Right renal pelvis (tissue), 4 donors: ENCODE measurements around the gene CSGALNACT2. TPM values are rescaled to one million over a fixed set of nuclear protein-coding genes. Genes with fewer than 3 reads are reported as not detected.

Source experiments
- DNase-seq, 4 donors: peaks; one replicate each; pipeline ENCODE4 v3.0.0-alpha.2; 2013; ENCODE audit warnings: low read depth in 4 of 4, low spot score in 3 of 4, missing footprints in 1 of 4
- polyA plus RNA-seq, 4 donors: library from polyadenylated mRNA; unstranded; fragments of 120-200 nt; gene quantifications; one replicate each; pipeline ENCODE4 v1.2.1, GENCODE V29; 2013; ENCODE audit not compliant: insufficient read length in 4 of 4

CSGALNACT2 gene
- polyA plus RNA-seq, 4 donors = 18.1 to 24.4 (median 21.6) TPM

DNA sequence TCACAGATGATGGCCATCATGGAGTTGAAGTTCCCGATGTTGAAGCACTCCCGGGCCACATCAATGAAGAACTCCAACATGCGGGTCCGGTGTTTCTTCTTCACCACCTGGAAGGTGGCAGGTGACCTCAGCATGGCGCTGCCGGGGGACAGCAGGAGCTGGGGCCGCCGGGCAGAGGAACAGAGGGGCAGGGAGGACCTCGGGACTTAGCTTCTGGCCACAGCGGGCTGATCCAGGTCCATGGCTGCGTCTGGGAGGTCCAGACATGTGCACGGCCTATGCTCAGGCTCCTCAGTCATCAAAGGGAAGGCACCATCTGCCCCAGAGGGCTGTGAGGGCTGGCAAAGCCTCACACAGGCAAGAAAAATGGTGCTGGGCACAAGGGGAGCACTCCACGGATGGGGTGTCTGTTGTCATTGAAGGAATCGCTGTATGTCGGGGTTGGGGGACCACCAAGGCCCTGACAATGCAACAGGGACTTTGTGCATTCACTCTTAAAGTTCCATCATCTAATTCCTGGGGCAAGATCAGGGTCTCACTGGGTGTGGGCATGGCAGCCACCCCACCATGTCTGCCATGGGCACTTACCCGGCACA lies 60.9 kb downstream of the CSGALNACT2 start:
- DNase-seq = no peak

- no peak for DNase-seq
Observed at GRCh38 chr10:43199684-43200537, 61.7 kb downstream of the CSGALNACT2 start.

- DNase-seq = no peak
Observed at GRCh38 chr10:43200538-43201390, 62.5 kb downstream of the CSGALNACT2 start.

DNA sequence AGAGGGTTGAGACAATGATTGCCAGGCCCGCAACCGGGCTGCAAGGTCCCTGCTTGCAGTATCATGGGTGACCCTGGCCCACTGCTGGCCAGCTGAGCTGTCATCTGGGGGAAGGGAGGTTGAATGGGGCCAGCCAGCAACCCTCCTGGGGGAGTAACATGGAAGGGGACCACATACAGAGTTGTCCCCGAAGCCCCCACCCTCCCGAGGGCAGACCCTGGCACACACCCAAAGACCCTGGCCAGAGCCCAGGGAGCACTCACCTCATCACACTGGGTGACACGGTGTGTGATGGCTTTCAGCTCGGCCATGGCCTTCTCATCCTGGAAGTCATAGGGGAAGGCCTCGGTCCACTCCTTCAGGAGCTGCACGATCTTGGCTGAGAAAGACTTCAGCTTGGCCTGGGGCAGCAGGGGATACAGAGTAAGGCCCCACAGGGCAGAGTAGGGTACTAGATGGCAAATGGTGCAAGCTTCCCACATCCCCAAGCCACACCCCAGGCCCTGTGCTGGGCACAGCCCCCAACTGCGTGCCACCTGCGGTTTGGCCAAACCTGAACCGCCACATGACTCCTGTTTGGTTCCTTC lies 63.4 kb downstream of the CSGALNACT2 start:
- no peak for DNase-seq

GRCh38 chr10:43202224-43202656 lies 64.0 kb downstream of the CSGALNACT2 start:
- no peak for DNase-seq

DNA sequence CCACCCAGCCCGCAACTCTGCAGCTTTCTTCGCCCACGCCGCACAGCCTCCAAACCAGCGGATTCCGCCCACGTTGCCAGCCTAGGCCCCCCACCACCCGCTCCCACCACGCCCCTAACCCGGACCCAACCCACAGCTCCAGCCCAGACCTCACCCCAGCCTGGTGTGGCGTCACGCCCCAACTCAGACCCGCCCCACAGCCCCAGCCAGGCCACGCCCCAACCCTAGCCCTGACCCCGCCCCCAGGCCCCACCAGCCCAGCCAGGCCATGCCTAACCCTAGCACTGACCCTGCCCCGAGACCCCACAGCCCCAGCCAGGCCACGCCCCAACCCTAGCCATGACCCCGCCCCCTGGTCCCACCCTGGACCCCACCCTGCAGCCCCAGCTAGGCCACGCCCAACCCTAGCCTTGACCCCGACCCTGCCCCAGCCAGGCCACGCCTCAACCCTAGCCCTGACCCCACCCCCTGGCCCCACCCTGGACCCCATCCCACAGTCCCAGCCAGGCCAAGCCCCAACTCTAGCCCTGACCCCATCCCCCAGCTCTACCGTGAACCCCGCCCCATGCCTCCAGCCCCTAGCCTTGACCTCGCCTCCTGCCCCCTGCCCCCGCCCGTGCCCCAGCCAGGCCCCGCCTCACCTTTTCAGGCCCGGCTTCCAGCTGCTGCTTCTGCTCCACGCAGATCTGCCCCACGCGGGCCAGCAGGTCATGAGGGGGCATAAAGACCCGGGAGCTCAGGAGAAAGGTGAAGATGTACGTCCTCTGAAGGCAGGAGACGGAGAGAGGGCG lies 64.6 kb downstream of the CSGALNACT2 start:
- DNase-seq = no peak

- no peak for DNase-seq
Observed at GRCh38 chr10:43203448-43204041, 65.3 kb downstream of the CSGALNACT2 start.

DNA sequence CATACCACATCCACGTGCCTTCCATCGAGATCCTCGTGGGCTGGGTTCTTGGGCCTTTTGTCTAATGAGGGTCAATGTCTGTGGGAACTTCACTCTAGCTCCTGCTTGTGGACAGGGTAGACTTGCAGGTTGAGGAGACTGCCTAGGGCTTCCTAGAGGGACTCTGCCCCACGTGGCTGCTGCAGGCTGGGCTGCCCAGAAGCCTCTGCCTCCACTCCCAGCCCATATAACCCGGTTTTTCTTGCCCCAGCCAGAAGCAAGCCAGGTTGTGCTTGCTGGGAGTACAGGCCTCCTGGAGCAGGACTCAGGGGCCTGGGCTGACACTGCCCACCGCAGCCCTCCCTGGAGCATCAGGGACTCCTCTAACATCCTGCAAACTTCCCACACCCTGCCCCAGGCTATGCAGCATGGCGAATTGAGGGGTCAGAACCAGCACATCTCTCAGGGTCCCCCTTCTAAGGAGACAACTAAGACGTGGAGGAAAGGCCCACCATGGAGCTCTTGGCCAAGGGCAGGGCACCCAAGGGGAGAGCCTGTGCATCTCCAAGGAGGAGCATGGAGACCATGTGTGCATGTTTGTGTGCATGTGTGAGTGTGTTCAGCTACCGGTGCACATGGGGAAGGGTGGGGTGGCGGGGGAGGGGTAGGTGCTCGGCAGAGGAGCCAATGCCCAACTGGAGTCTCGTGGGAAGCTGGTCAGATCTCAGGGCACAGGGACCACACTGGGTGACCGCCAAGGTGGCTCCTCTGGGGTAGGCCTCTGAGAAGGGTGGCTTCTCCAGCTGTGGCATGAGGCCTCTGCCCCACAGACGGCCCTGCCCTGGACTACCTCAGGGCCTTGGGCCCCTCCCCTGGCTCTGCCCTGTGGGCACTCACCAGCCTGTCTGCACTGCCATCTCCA lies 66.0 kb downstream of the CSGALNACT2 start:
- no peak for DNase-seq

DNA sequence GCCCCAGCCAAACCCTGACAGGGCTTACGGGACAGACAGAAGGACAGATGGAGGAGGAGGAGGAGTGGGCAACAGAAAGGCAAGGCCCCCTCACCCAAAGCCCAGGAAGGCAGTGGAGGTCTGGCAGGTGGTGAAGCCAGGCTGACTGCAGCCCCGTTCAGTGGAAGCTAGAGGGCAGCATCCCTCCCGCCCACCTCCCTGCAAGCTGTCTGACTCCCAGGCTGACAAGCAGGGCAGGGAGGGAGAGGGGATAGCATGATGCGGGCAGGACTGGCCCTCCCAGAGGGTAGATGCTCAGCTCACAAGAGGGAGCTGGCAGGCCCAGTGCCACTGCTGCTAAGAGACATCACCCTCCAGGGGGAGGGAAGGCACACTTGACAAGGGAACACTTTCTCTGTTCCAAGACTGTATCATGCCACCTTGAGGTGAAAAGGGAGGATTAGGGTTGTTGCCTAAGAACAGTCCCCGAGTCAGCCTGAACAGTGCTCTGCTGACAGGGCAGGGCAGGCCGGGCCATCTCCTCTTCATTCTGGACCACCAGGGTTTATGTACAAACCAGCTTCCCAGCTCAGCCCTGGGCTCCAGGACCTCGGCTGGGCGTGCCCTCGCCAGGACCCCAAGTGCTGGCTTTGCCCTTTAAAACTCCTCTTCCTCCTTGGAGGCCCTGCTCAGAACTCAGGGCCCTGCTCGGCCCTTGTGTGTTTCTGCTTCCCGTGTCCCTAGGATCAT lies 66.9 kb downstream of the CSGALNACT2 start:
- no peak for DNase-seq

DNA sequence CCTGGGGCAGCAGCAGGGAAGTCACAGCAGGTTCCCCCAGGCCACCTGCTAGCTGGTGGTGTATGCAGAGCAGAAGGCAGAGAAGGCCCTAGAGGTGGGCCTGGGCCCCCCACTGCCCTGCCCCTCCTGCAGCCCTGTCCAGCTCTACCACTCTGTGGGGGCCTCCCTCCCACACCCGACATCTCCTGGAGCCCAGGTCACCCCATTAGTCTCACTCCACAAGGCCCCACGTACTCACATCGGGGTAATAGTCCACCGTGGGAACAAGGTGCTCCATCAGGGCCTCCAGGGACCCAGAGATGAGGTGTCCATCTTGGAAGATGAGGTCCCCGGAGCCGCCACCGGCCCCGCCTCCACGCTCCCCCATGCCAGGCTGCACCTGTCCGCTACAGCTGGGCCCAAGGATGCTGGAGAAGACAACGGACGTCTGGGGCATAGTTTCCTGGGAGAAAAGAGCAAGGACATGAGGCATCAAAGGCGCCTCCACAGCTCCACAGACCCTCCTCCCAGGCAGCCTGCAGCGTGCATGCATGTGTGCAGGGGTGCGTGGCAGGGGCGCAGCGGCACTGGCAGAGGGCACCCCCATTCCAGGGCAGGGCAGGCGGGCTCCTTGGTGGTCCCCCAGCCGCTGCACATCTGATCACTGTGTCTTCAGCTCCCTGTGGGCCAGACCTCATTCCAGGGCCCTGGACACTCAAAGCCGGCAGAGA lies 67.6 kb downstream of the CSGALNACT2 start:
- no peak for DNase-seq

- no peak for DNase-seq
Observed at GRCh38 chr10:43206391-43207235, 68.4 kb downstream of the CSGALNACT2 start.

- DNase-seq = no peak
Observed at GRCh38 chr10:43208147-43209073, 70.2 kb downstream of the CSGALNACT2 start.

GRCh38 chr10:43209074-43209455 lies 70.8 kb downstream of the CSGALNACT2 start:
- no peak for DNase-seq

DNA sequence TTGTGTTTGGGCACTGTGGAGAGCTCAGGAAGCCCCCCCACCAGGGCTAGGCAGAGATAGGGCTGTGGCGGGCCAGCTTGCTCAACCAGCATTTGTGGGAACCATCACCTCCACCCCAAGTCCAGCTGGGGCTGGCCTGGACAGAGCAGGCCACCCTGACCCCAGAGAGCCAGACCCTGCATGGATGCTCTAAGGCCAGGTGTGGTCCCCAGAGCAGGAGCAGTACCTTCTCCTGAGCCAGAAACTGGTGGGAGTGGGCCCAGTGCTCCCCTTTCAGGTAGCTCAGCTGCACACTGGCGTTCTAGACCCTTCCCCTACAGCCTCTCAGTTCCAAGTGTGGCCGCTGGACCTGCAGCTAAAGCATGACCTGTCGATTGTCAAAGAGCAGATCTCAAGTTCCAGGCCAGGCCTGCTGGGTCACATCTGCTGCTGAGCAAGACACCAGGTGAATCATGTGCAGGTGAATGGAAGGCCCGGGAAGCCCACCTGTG lies 71.5 kb downstream of the CSGALNACT2 start:
- DNase-seq = no peak

GRCh38 chr10:43210556-43210955 lies 72.3 kb downstream of the CSGALNACT2 start:
- DNase-seq = no peak
